HepG2 (cell line): ENCODE measurements around the gene CHMP4B. TPM values are rescaled to one million over a fixed set of nuclear protein-coding genes. Genes with fewer than 3 reads are reported as not detected.

Experiments used
- ATAC-seq: fragments of 200-7000 bp; cut with Tn5 transposase; 3 replicates; pipeline ENCODE4 v1.9.1; 2020; ENCODE audit warnings: mild to moderate bottlenecking, moderate library complexity
- BruUV-seq: library from RNA; stranded (reverse); fragments of 400-500 nt; replicated peaks from 2 replicates; lab custom pipeline; 2021; lab: Mats Ljungman, UMichigan
- CTCF ChIA-PET: fragments of 300-600 bp; formaldehyde crosslinking; extraction: SDS; loops from one replicate; lab custom pipeline; 2021; ENCODE audit warnings: low total read pairs, inconsistent platforms, low intra/inter-chr PET ratio; lab: Yijun Ruan, JAX
- POLR2A ChIA-PET: fragments of 350-600 bp; sonication (Branson Sonifier 250); formaldehyde crosslinking; loops from one replicate; lab custom pipeline; 2020; ENCODE audit warnings: antibody characterized with exemption, inconsistent platforms; lab: Yijun Ruan, JAX
- DNase-seq: peaks from one replicate; pipeline ENCODE4 v3.0.0-alpha.2; 2015; ENCODE audit warnings: low spot score
- FAIRE-seq: peaks from 3 replicates; lab custom pipeline; 2011; peaks lifted over from hg19 to GRCh38; lab: Jason Lieb, UNC
- H2AFZ ChIP-seq: one replicate; pipeline ENCODE4 v1.6.1; 2011; ENCODE audit warnings: low read length, inconsistent platforms
- H3K27ac ChIP-seq: fragments of 300-600 bp; 3 replicates; pipeline ENCODE4 v1.8.0; 2011; ENCODE audit warnings: mixed run types, mild to moderate bottlenecking, mixed read lengths, low read length, inconsistent platforms; ENCODE audit not compliant: insufficient read depth; ENCODE audit errors: extremely low read length
- H3K27me3 ChIP-seq, 2 experiments: fragments of 200-600 bp in 1 of 2; 2 replicates in 1 of 2; 3 replicates in 1 of 2; pipeline versions ENCODE4 v1.6.0 to v1.8.0; 2011; ENCODE audit warnings: low read length in 2 of 2, mild to moderate bottlenecking in 2 of 2, moderate library complexity in 2 of 2, inconsistent platforms in 1 of 2; ENCODE audit not compliant: insufficient read depth in 2 of 2, control insufficient read depth in 1 of 2
- H3K36me3 ChIP-seq, 2 experiments: fragments of 200-600 bp in 1 of 2; replicated peaks in 1 of 2; 2 replicates in 1 of 2; 3 replicates in 1 of 2; pipeline versions ENCODE4 v1.5.1 to v1.8.0; 2011; ENCODE audit warnings: low read length in 2 of 2, inconsistent platforms in 1 of 2; ENCODE audit not compliant: insufficient read depth in 2 of 2, control insufficient read depth in 1 of 2
- H3K4me1 ChIP-seq: 2 replicates; pipeline ENCODE4 v1.5.1; 2012; ENCODE audit warnings: low read length, inconsistent platforms; ENCODE audit not compliant: insufficient read depth
- H3K4me2 ChIP-seq: 2 replicates; pipeline ENCODE4 v1.6.0; 2011; ENCODE audit warnings: low read depth, low read length, inconsistent platforms
- H3K4me3 ChIP-seq, 3 experiments: fragments of 200-600 bp in 1 of 3; sonication (generic), shearing (Covaris generic) in 1 of 3; replicated peaks in 1 of 3; 2 replicates each; pipeline ENCODE4 v1.5.1; 2011 to 2016; ENCODE audit warnings: low read length in 3 of 3, inconsistent platforms in 2 of 3, low read depth in 2 of 3, mild to moderate bottlenecking in 2 of 3, control low read depth in 1 of 3, mixed read lengths in 1 of 3; ENCODE audit not compliant: insufficient read depth in 1 of 3
- H3K79me2 ChIP-seq: one replicate; pipeline ENCODE4 v1.6.1; 2011; ENCODE audit warnings: low read length, inconsistent platforms; ENCODE audit not compliant: insufficient read depth
- H3K9ac ChIP-seq: 2 replicates; pipeline ENCODE4 v1.6.0; 2011; ENCODE audit warnings: mild to moderate bottlenecking, low read depth, low read length, inconsistent platforms; ENCODE audit not compliant: insufficient read depth
- H3K9me3 ChIP-seq: 2 replicates; pipeline ENCODE4 v1.5.1; 2012; ENCODE audit warnings: mild to moderate bottlenecking, low read length
- H4K20me1 ChIP-seq: 2 replicates; pipeline ENCODE4 v1.6.0; 2011; ENCODE audit warnings: inconsistent platforms, mild to moderate bottlenecking, low read length, moderate library complexity; ENCODE audit not compliant: insufficient read depth
- EP300 ChIP-seq, 3 experiments: sonication (generic) in 1 of 3; formaldehyde crosslinking in 1 of 3; IDR thresholded peaks; 2 replicates each; pipeline versions ENCODE4 v1.5.1 to v1.6.1; 2011 to 2020; ENCODE audit warnings: low read depth in 2 of 3, low read length in 2 of 3, borderline replicate concordance in 1 of 3, improper control_type of control experiment in 1 of 3, mild to moderate bottlenecking in 1 of 3, missing genetic modification reagents in 1 of 3, moderate library complexity in 1 of 3
- ZNF629 ChIP-seq: sonication (generic); formaldehyde crosslinking; conservative IDR thresholded peaks from 2 replicates; pipeline ENCODE4 v1.5.0; 2020; ENCODE audit warnings: missing genetic modification reagents
- ZNF879 ChIP-seq: sonication (generic); formaldehyde crosslinking; IDR thresholded peaks from 2 replicates; pipeline ENCODE4 v1.8.1; 2023; ENCODE audit warnings: missing genetic modification reagents
- WGBS: methylation state at CpG from one replicate; pipeline ENCODE4 v1.1.6; 2017; ENCODE audit warnings: low lambda C conversion rate; 5-methylcytosine and 5-hydroxymethylcytosine counted together
- in situ Hi-C: cut with HindIII; loops from 2 replicates; pipeline ENCODE4 v1.10.0; 2017; ENCODE audit warnings: low pct_unique_long_range_greater_than_20kb; ENCODE audit not compliant: extremely low pct_ligation_motif_present
- intact Hi-C: fragments of 100-400 bp; cut with micrococcal nuclease; formaldehyde crosslinking; loops from one replicate; pipeline ENCODE4 v1.10.0; 2022; ENCODE audit not compliant: unreplicated experiment
- polyA plus RNA-seq, 8 experiments: library from polyadenylated mRNA; depleted of rRNA in 3 of 8; stranded (reverse) in 7 of 8; unstranded in 1 of 8; fragments of >200 nt; fragmentation: Illumina TruSeq in 4 of 8; extraction: Trizol in 4 of 8; gene quantifications; 2 replicates each; pipeline versions ENCODE4 v1.2.1 to v1.2.3, GENCODE V29; 2011 to 2016; ENCODE audit warnings: low read depth in 4 of 8, missing spikeins in 1 of 8, mixed read lengths in 1 of 8; ENCODE audit not compliant: insufficient read depth in 1 of 8
- total RNA-seq, 5 experiments: library from RNA; depleted of rRNA; stranded (reverse); fragments of >200 nt; fragmentation: Illumina TruSeq; extraction: Trizol; gene quantifications; 2 replicates each; pipeline ENCODE4 v1.2.3, GENCODE V29; 2016; ENCODE audit warnings: low read depth in 1 of 5
- TF ChIP-seq, protein P1 (sequence below): sonication (generic); formaldehyde crosslinking; conservative IDR thresholded peaks from 2 replicates; pipeline ENCODE4 v1.8.0; 2022; ENCODE audit warnings: missing genetic modification reagents
- TF ChIP-seq, protein P2 (sequence below): sonication (generic); formaldehyde crosslinking; IDR thresholded peaks from 2 replicates; pipeline ENCODE4 v1.5.0; 2020; ENCODE audit warnings: mild to moderate bottlenecking, missing genetic modification reagents
- TF ChIP-seq, protein P3 (sequence below): sonication (generic); formaldehyde crosslinking; IDR thresholded peaks from 2 replicates; pipeline ENCODE4 v1.5.1; 2020; ENCODE audit warnings: mild to moderate bottlenecking, moderate library complexity, missing genetic modification reagents
- TF ChIP-seq, protein P4 (sequence below): sonication (generic); formaldehyde crosslinking; IDR thresholded peaks from 2 replicates; pipeline ENCODE4 v1.8.0; 2022; ENCODE audit warnings: mild to moderate bottlenecking, missing genetic modification reagents, borderline replicate concordance

The CHMP4B gene
- total and polyA plus RNA-seq, 2 of the 13 experiments (the other 11 are each of a cell fraction or from before 2014, with no cell fraction given): 40.1 to 45.6 TPM

DNA sequence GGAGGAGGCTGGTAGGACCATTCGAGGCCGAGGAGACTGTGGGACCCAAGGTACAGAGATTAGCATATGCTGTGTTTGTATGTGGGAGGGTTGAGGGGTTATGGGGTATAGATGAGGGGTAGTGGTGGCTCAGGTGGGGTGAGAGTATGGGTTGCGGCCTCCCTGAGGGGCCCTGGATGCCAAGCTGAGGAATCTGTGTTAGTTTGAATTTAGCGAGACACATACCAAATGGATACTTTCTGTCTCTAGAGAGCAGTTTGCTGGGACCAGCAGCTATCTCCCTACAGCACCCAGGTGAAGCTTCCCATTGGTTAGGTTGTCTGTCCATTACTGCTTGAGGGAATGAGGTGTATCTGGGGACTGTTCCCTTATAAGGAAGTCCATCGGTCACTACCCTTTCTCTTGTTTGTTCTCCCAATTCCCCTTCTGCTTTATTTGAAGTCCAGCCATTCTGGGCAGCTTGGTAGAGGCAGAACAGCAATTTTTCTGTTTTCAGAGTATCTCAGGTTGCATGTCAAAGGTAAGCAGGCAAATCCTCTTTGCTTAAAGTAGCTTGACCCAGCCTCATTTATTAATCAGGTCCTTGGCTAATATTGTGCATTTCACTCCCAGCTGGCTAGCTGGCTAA is 15.2 kb downstream of the CHMP4B start (continued):
- TF ChIP-seq, protein P1, sequence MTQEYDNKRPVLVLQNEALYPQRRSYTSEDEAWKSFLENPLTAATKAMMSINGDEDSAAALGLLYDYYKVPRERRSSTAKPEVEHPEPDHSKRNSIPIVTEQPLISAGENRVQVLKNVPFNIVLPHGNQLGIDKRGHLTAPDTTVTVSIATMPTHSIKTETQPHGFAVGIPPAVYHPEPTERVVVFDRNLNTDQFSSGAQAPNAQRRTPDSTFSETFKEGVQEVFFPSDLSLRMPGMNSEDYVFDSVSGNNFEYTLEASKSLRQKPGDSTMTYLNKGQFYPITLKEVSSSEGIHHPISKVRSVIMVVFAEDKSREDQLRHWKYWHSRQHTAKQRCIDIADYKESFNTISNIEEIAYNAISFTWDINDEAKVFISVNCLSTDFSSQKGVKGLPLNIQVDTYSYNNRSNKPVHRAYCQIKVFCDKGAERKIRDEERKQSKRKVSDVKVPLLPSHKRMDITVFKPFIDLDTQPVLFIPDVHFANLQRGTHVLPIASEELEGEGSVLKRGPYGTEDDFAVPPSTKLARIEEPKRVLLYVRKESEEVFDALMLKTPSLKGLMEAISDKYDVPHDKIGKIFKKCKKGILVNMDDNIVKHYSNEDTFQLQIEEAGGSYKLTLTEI (CRISPR knock-in tag): no peak
- TF ChIP-seq, all 625 proteins: peak for 37

DNA sequence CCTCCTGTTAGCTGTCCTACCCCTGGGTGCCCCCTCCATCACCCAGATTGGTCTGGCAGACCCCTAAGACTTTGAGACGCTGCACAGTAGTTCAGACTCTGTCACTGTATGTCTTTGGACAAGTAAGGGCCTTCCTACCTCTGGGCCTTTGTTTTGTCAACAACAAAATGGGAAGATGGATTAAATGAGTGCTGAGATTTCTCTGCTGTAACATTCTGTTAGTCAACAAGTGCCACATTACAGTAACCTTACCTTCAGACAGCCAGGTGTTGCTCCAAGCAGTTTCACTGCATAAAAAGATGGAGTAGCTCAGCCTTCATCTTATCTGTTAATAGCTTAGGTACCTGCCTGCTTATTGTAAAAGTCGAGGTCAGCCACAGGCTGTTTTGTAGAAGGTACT is 16.0 kb downstream of the CHMP4B start:
- no peaks in the 10 kb centered on the region for H3K9me3 ChIP-seq
- BruUV-seq: no TSS peak
- ChIA-PET CTCF (no interaction called here), POLR2A (interaction anchor here (1.3 to 7.1 kb wide), 3 partner anchors 8 to 15 kb away, joined by 5 to 140 read pairs (median 6); partner anchors contain the start of gene CHMP4B)
- H3K36me3 ChIP-seq: peaks cover 4 to 7% of the 10 kb centered on the region in 2 experiments; a peak in 2 of 5 replicates
- 0 out of 2 replicates have a peak, but pooled peaks have one; percentile 22 for TF ChIP-seq ZNF879 (CRISPR knock-in tag)
- TF ChIP-seq, protein P2, sequence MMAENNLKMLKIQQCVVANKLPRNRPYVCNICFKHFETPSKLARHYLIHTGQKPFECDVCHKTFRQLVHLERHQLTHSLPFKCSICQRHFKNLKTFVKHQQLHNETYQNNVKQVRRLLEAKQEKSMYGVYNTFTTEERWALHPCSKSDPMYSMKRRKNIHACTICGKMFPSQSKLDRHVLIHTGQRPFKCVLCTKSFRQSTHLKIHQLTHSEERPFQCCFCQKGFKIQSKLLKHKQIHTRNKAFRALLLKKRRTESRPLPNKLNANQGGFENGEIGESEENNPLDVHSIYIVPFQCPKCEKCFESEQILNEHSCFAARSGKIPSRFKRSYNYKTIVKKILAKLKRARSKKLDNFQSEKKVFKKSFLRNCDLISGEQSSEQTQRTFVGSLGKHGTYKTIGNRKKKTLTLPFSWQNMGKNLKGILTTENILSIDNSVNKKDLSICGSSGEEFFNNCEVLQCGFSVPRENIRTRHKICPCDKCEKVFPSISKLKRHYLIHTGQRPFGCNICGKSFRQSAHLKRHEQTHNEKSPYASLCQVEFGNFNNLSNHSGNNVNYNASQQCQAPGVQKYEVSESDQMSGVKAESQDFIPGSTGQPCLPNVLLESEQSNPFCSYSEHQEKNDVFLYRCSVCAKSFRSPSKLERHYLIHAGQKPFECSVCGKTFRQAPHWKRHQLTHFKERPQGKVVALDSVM: no peak
- TF ChIP-seq EP300 (IDR thresholded peaks at IDR 0.05; ENCODE audit: low read depth in 2 of 2, low read length in 2 of 2): no peak
- 0 out of 2 replicates have a peak, but pooled peaks have one; percentile 22 for TF ChIP-seq EP300 (CRISPR knock-in tag; IDR thresholded peaks at IDR 0.05; ENCODE audit: borderline replicate concordance)
- TF ChIP-seq, protein P3, sequence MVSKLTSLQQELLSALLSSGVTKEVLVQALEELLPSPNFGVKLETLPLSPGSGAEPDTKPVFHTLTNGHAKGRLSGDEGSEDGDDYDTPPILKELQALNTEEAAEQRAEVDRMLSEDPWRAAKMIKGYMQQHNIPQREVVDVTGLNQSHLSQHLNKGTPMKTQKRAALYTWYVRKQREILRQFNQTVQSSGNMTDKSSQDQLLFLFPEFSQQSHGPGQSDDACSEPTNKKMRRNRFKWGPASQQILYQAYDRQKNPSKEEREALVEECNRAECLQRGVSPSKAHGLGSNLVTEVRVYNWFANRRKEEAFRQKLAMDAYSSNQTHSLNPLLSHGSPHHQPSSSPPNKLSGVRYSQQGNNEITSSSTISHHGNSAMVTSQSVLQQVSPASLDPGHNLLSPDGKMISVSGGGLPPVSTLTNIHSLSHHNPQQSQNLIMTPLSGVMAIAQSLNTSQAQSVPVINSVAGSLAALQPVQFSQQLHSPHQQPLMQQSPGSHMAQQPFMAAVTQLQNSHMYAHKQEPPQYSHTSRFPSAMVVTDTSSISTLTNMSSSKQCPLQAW: 0 out of 2 replicates have a peak, but pooled peaks have one; percentile 43
- TF ChIP-seq, protein P4, sequence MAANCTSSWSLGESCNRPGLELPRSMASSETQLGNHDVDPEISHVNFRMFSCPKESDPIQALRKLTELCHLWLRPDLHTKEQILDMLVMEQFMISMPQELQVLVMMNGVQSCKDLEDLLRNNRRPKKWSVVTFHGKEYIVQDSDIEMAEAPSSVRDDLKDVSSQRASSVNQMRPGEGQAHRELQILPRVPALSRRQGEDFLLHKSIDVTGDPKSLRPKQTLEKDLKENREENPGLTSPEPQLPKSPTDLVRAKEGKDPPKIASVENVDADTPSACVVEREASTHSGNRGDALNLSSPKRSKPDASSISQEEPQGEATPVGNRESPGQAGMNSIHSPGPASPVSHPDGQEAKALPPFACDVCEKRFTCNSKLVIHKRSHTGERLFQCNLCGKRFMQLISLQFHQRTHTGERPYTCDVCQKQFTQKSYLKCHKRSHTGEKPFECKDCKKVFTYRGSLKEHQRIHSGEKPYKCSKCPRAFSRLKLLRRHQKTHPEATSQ (CRISPR knock-in tag): no peak
- TF ChIP-seq ZNF629 (CRISPR knock-in tag): peak; percentile 70
- H3K27me3 ChIP-seq: no peaks in the 10 kb centered on the region
- intact Hi-C loops: loop anchor here (10.0 kb wide), 1 partner anchor 78 kb away; no protein-coding TSS in a partner anchor
- H3K4me2 ChIP-seq: peak overlapping the region; percentile 54; the same call in 1 of the 2 replicates
- H3K9ac ChIP-seq: no peak overlapping the region
- DNase-seq: no peak
- H3K4me1 ChIP-seq: peaks cover 60% of the 10 kb centered on the region
- ATAC-seq: no peak
- FAIRE-seq: no peak
- H2AFZ ChIP-seq: no peak overlapping the region
- WGBS: 86% methylated on average over 2 of the region's 2 CpGs
- H4K20me1 ChIP-seq: peaks cover 34% of the 10 kb centered on the region
- H3K4me3 ChIP-seq: no peak overlapping the region
- peak overlapping the region; percentile 5 for H3K27ac ChIP-seq
- H3K79me2 ChIP-seq: peaks cover 67% of the 10 kb centered on the region
- in situ Hi-C loops: no loop called here
